K562 (cell line): ENCODE measurements around the gene BPHL. TPM values are rescaled to one million over a fixed set of nuclear protein-coding genes. Genes with fewer than 3 reads are reported as not detected.

Experiments used
- CHD1 ChIP-seq: fragments of 200-600 bp; sonication (generic); IDR thresholded peaks from one replicate; pipeline ENCODE4 v1.6.1; 2012; ENCODE audit warnings: mild to moderate bottlenecking, moderate library complexity, low read length, inconsistent platforms
- ILK ChIP-seq: fragments of 450-650 bp; IDR thresholded peaks from 2 replicates; pipeline ENCODE4 v1.6.1; 2016; ENCODE audit warnings: missing genetic modification characterization, low read depth, mild to moderate bottlenecking, missing compliant biosample characterization, moderate library complexity, borderline replicate concordance
- MBD1 ChIP-seq: fragments of 250-450 bp; sonication (Bioruptor Pico); IDR thresholded peaks from 2 replicates; pipeline ENCODE4 v1.8.0; 2022; ENCODE audit warnings: inconsistent platforms
- NCOA2 ChIP-seq, 2 experiments: fragments of 450-650 bp; IDR thresholded peaks; 2 replicates each; pipeline ENCODE4 v1.6.1; 2018; ENCODE audit warnings: mild to moderate bottlenecking in 2 of 2, moderate library complexity in 1 of 2; ENCODE audit not compliant: partially characterized antibody in 2 of 2
- PHF20 ChIP-seq: fragments of 450-650 bp; IDR thresholded peaks from 2 replicates; pipeline ENCODE4 v1.6.1; 2018; ENCODE audit not compliant: partially characterized antibody
- RBBP5 ChIP-seq: fragments of 200-600 bp; sonication (generic); IDR thresholded peaks from 2 replicates; pipeline ENCODE4 v1.6.1; 2012; ENCODE audit warnings: borderline replicate concordance, mild to moderate bottlenecking, low read length, control low read depth, inconsistent platforms; ENCODE audit not compliant: insufficient read depth, poor library complexity, severe bottlenecking
- RBM14 ChIP-seq: fragments of 200-400 bp; formaldehyde crosslinking; IDR thresholded peaks from 2 replicates; pipeline ENCODE4 v1.6.1; 2018; ENCODE audit warnings: low read depth, mild to moderate bottlenecking, low read length, moderate library complexity, borderline replicate concordance; ENCODE audit not compliant: insufficient read depth
- RHOXF2B ChIP-seq: fragments of 250-450 bp; sonication (Bioruptor Pico); conservative IDR thresholded peaks from 2 replicates; pipeline ENCODE4 v1.5.1; 2021
- RREB1 ChIP-seq: fragments of 250-450 bp; sonication (Bioruptor Pico); IDR thresholded peaks from 2 replicates; pipeline ENCODE4 v1.4.0; 2020
- SUPT5H ChIP-seq: fragments of 450-650 bp; IDR thresholded peaks from 2 replicates; pipeline ENCODE4 v1.6.1; 2016
- YY1 ChIP-seq, 3 experiments: IDR thresholded peaks; 2 replicates each; pipeline ENCODE4 v1.6.1; 2011; ENCODE audit warnings: low read length in 2 of 3, mild to moderate bottlenecking in 2 of 3, moderate library complexity in 2 of 3, borderline replicate concordance in 1 of 3, control low read depth in 1 of 3, low read depth in 1 of 3; ENCODE audit not compliant: insufficient read depth in 3 of 3, insufficient replicate concordance in 2 of 3, control insufficient read depth in 1 of 3, insufficient read length in 1 of 3; ENCODE audit errors: extremely low read depth in 1 of 3
- ZBTB12 ChIP-seq: fragments of 250-450 bp; sonication (Bioruptor Pico); IDR thresholded peaks from 2 replicates; pipeline ENCODE4 v1.4.0; 2020
- ZNF551 ChIP-seq: fragments of 250-450 bp; sonication (Bioruptor Pico); IDR thresholded peaks from 2 replicates; pipeline ENCODE4 v1.5.0; 2021; ENCODE audit warnings: mild to moderate bottlenecking, moderate library complexity
- ZNF766 ChIP-seq: fragments of 200-800 bp; sonication (Bioruptor generic); conservative IDR thresholded peaks from 2 replicates; pipeline ENCODE4 v1.6.1; 2016; ENCODE audit warnings: missing genetic modification characterization, missing compliant biosample characterization
- polyA plus RNA-seq, 8 experiments: library from polyadenylated mRNA; depleted of rRNA in 4 of 8; stranded (reverse) in 5 of 8; unstranded in 3 of 8; fragments of >200 nt; fragmentation: Nextera tagmentation in 2 of 8; fragmentation: Illumina TruSeq in 1 of 8; extraction: Ambion mirVana in 2 of 8; extraction: Trizol in 1 of 8; gene quantifications; 2 replicates each; pipeline versions ENCODE4 v1.2.1 to v1.2.3, GENCODE V29; 2011 to 2014; ENCODE audit warnings: inconsistent platforms in 1 of 8, missing spikeins in 1 of 8
- total RNA-seq, 7 experiments: library from RNA; depleted of rRNA in 6 of 7; stranded (reverse); fragments of >200 nt in 6 of 7; fragmentation: Illumina TruSeq in 2 of 7; extraction: Trizol in 2 of 7; gene quantifications; 2 replicates each; pipeline versions ENCODE4 v1.2.1 to v1.2.3, GENCODE V29; 2011 to 2021; ENCODE audit warnings: low replicate concordance in 1 of 7

BPHL gene
- total and polyA plus RNA-seq, 9 of the 15 experiments (the other 6 are each of a cell fraction or from before 2014, with no cell fraction given): 3.5 to 17.4 (median 8.2) TPM

- TF ChIP-seq SUPT5H (peak; percentile 85), YY1 (IDR thresholded peaks at IDR 0.05; ENCODE audit: borderline replicate concordance in 1 of 3, control insufficient read depth in 1 of 3, extremely low read depth in 1 of 3, insufficient read depth in 3 of 3, insufficient read length in 1 of 3, insufficient replicate concordance in 2 of 3, low read depth in 1 of 3, low read length in 2 of 3) (peak in 2 of 3 experiments; percentile 70 to 80), PHF20 (peak; percentile 65), NCOA2 (IDR thresholded peaks at IDR 0.05; ENCODE audit: partially characterized antibody in 2 of 2) (no peak), ZNF766 (CRISPR knock-in tag) (peak; percentile 69), RBM14 (0 out of 2 replicates have a peak, but pooled peaks have one; percentile 52), ZBTB12 (CRISPR knock-in tag) (peak; percentile 96), RREB1 (CRISPR knock-in tag) (peak; percentile 54; the same call in 1 of the 2 replicates), ILK (tag) (no peak), RHOXF2B (CRISPR knock-in tag) (no peak), MBD1 (CRISPR knock-in tag) (no peak), RBBP5 (peak; percentile 88), CHD1 (no peak), ZNF551 (CRISPR knock-in tag) (no peak)
Measured at GRCh38 chr6:3157131-3157933, 38.8 kb downstream of the BPHL start, which contains the start of gene TUBB2A (continued).
